ENCODE results near the gene ALKBH5. TPM values are rescaled to one million over a fixed set of nuclear protein-coding genes. Genes with fewer than 3 reads are reported as not detected.

The ALKBH5 gene
- 36.4 and 42.2 TPM in 2 replicates for polyA plus RNA-seq

DNA sequence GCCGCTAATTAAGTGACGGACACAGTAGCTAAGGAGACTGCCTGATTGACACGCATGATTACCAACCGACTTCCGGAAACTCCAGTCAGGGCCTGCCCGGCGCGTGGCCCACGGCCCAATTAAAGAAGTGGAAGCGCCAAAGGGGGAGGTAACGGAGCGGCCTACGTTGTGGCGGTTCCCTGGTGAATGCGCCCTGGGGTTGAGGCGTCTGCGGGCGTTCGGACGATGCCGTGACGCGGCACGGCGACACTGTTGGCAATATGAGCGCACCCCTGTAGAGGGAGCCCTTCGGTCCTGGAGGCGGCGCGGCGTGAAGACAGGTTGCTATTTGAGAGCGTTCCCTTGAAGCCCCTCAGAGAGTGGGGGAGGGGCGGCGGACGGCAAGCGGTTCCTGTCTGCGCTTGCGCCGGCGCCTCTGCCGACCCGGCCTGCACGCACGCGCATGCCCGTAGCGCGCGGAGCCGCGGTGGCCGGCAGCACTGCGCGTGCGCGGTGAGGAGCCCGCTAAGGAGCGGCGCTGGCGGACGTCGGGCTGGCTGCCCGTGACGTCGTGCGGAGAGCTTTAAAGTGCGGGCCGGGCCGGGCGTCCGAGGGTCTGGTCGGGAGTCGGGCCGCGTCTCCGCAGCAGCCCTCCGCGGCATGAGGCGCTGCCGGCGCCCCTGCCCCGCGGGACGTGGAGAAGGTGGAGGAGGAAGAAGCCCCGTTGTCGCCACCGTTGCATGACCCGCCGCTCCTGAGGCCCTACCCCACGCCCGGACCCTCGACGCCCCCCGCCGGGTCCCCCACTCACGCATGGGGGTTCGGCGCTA is at the start of gene ALKBH5:
TSS of gene ALKBH5 (plus strand) at position 495 of the 809 bp plus-strand sequence. CDS start 416 bp downstream, outside the sequence.

DNA sequence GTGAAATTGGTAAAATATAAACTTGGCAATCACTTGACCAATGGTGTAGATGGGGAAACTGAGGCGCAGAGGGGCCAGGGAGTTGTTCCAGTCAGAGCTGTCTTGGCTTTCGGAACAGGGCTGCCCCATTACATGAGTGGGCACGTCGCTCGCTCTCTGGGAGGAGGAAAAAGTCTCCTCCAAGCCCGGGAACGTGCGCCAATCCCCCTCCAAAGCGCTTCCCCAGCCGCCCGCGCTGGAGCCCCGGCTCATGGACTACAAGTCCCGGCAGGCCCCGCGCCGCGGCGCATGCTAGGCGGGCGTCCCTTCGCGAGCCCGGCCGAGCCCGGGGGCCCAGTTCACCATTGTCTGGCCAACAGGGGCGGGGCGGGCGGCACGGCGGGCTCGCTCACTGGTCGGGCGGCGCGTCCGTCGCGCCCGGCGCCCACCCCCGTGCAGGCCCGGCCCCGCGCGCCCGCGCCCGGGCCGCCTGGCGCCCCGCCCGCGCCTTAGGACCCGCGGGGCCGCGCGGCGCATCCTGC is 41.6 kb downstream of the ALKBH5 start, which contains the start of gene LLGL1:
TSS of gene LLGL1 (plus strand) at position 515 of the 521 bp plus-strand sequence. CDS start 48 bp downstream, outside the sequence.

DNA sequence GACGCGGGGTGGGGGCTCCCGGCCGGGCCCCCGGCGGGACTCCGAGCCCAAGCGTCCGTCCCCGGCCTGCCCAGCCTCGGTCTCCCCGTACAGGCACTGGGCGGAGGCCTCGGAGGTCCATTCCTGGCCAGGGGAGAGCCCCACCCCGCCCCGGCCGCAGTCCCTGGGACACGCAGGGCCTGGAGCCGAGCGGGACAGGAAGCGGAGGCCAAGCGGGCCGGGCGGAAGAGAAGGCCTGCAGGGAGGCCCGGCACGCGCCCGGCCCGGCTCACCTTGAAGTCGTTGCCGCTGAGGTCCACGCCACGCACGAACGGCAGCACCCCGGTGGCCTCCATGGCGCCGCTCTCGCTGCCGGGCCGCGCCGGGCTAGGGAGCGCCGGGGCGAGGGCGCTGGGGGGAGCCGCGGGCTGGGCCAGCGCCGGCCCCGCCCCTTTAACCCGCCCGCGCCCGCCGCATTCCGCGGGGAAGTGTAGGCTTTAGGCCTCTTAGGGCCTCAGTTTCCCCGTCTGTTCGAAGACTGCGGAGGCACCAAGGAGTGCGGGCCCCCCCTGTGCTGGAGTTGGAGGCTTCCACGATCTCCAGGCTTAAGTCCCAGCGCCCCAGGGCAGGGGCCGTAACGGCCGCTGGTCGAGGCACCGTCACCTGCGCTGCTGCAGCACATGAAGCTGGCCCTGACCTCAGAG is 74.9 kb downstream of the ALKBH5 start, which contains the start of gene FLII:
TSS of gene FLII (minus strand) at position 383 of the 683 bp plus-strand sequence. CDS start at position 335, 48 bp downstream.

Other genes starting within 250 kb of the ALKBH5 start
- 23.1 and 31.5 TPM in 2 replicates for gene TOM1L2, start 211.4 kb upstream of the ALKBH5 start, polyA plus RNA-seq
- 1.4 TPM in 1 of 2 replicates, not detected in the other for gene DRC3, start 211.0 kb upstream of the ALKBH5 start, polyA plus RNA-seq
- 11.8 and 17.7 TPM in 2 replicates for gene ATPAF2, start 144.7 kb upstream of the ALKBH5 start, polyA plus RNA-seq
- gene GID4, start 144.4 kb upstream of the ALKBH5 start, polyA plus RNA-seq = 5.1 and 6.5 TPM in 2 replicates
- gene DRG2, start 95.9 kb upstream of the ALKBH5 start, polyA plus RNA-seq = 15.4 and 29.2 TPM in 2 replicates
- 0.70 and 1.0 TPM in 2 replicates for gene MYO15A, start 75.1 kb upstream of the ALKBH5 start, polyA plus RNA-seq
- gene LLGL1, start 41.8 kb downstream of the ALKBH5 start, polyA plus RNA-seq = 0.07 TPM in 1 of 2 replicates, not detected in the other
- gene FLII, start 74.9 kb downstream of the ALKBH5 start, polyA plus RNA-seq = 40.1 and 53.5 TPM in 2 replicates
- gene MIEF2, start 76.8 kb downstream of the ALKBH5 start, polyA plus RNA-seq = 1.4 and 3.2 TPM in 2 replicates
- gene TOP3A, start 131.2 kb downstream of the ALKBH5 start, polyA plus RNA-seq = 1.5 and 3.7 TPM in 2 replicates
- gene SMCR8, start 131.5 kb downstream of the ALKBH5 start, polyA plus RNA-seq = 0.31 and 0.99 TPM in 2 replicates
- 5.2 and 6.5 TPM in 2 replicates for gene SHMT1, start 179.7 kb downstream of the ALKBH5 start, polyA plus RNA-seq
- not detected in 2 replicates for gene EVPLL, start 193.9 kb downstream of the ALKBH5 start, polyA plus RNA-seq